KBM-7 (cell line): ENCODE results near the gene RHBDD2.
"Not testable (repeated sequence)": the region's sequence is repeated elsewhere in the genome, so short reads cannot be mapped to it uniquely, and the experiment has no call there.

Source experiments
- DNase-seq: peaks from one replicate; pipeline ENCODE4 v3.0.0-alpha.2; 2015
- in situ Hi-C: fragments of 300-500 bp; cut with MboI; formaldehyde crosslinking; loops from 2 replicates; pipeline ENCODE4 v1.14.3; 2020; ENCODE audit warnings: low sequenced_read_pairs, low pct_unique_long_range_greater_than_20kb, mixed read lengths

Gene RHBDD2

GRCh38 chr7:75884476-75884875 is 5.6 kb downstream of the RHBDD2 start:
- in situ Hi-C loops: no loop called here
- DNase-seq: no peak

DNA sequence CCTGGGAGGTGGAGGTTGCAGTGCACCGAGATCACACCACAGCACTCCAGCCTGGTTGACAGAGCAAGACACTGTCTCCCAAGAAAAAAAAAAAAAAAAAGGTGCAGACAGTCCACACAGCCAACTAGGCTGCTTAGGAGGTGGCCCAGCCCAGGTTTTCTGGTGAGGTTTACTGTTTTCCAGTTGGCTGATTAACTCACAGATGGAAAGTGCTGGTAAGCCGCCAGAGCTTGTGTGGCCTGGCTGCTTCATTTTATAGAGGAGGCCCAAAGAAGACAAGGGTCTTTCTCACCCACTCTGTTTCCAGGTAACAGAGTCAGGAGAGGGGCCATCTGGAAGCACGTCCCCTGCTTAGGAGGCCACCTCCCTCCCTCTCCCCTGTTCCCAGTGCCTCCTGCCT is 6.2 kb downstream of the RHBDD2 start:
- in situ Hi-C loops: no loop called here

GRCh38 chr7:75887669-75888369 is 9.0 kb downstream of the RHBDD2 start:
- DNase-seq: no peak
- in situ Hi-C loops: no loop called here

More for the DNA sequence above, 6.2 kb downstream of the RHBDD2 start:
- no peak for DNase-seq

DNA sequence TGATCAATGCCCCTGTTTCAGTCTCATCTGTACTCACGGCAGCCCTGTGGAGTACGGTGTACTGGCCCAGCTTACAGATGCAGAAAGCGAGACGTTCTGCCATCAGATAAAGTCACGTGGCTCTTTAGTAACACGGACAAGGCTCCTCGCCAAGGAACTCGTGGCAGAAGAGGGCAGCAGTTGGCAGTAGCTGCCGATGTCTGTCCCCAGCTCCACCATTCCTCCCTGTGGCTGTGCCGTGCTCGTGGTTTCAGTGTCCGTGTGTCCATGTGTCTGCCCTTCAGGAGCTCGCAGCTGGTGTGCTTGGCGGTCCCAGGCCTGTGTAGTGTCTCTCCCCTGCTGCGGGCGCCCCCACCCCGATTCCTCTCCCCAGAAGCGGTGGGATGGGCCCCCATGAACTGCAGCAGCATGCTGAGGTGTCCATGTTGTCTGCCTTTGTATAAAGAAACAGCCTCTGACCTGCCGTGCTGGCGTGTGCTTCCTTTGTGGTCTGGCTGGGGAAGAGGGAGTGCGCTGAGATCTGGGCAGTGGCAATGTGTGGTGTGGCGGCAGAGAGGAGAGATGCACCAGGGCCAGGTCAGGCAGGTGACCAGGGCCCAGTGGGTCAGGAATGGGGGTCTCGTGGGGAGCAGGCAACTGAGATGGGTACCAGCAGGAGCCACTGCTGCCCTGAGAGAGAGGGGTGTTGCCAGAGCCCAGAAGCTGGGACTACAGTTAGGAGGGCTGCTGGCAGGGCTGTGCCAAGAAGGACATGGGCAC is 9.8 kb downstream of the RHBDD2 start:
- in situ Hi-C loops: no loop called here
- no peak for DNase-seq

GRCh38 chr7:75889223-75889825 is 10.5 kb downstream of the RHBDD2 start:
- no peak for DNase-seq
- in situ Hi-C loops: no loop called here

- DNase-seq: no peak
- in situ Hi-C loops: no loop called here
Observed at GRCh38 chr7:75889826-75890225, 11.0 kb downstream of the RHBDD2 start.

GRCh38 chr7:75891237-75891636 is 12.4 kb downstream of the RHBDD2 start:
- DNase-seq: not testable (repeated sequence)

DNA sequence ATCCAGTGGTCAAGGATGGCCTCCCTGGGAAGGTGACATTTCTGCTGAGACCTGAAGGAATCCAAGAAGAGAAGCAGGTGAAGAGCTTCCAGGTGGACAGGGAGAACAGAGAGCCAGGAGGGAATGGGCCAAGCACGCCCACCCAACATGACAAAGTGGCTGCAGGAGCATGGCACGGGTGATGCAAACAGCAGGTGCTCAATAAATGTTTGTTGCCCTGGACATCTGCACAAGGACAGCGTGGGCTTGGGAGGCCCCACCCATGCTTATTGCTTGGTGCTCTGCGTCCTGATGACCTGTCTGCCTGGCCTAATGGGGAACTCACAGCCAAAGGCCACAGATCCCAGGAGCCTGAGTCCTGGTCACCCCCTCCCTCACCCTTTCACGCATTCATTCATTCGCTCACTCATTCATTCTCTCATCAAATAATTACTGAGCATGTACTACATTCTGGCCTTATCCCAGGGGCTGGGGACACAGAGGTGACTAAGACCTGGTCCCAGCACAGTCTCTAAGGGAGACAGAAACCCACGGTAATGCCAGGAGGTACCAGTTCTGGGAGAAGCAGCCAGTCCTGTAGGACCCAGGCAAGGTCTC is 13.1 kb downstream of the RHBDD2 start:
- in situ Hi-C loops: no loop called here
- no peak for DNase-seq

More at GRCh38 chr7:75891237-75891636, 12.4 kb downstream of the RHBDD2 start:
- in situ Hi-C loops: not testable (repeated sequence)

DNA sequence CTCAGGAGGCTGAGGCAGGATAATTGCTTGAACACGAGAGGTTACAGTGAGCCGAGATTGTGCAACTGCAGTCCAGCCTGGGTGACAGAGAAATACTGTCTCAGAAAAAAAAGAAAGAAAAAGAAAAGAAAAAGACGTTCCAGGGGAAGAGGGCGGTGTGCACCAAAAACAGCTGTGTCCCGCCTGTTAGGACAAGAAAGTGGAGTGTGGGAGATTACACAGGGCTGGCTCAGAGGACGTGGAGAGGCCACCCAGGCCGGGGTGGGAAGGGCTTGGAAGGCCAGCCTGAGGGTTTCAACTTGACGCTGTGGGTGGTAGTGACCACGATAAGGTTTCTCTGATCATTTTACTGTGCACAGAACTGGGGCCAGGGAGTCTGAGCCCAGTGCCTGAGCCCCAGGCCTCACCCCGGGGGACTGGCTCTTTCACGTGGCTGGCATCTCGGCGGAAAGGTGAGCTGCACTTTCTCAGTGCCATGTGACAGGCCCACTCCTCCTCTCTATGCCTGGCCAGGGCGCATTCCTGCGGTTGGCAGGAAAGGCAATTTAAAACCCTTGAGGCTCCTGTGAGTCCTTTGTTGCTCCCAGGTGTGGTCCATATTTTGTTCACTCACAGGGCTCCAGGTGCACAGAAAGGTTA is 13.9 kb downstream of the RHBDD2 start:
- in situ Hi-C loops: no loop called here

GRCh38 chr7:75896803-75897327 is 18.0 kb downstream of the RHBDD2 start:
- in situ Hi-C loops: no loop called here
- DNase-seq: no peak

More for the DNA sequence above, 13.9 kb downstream of the RHBDD2 start:
- DNase-seq: no peak

DNA sequence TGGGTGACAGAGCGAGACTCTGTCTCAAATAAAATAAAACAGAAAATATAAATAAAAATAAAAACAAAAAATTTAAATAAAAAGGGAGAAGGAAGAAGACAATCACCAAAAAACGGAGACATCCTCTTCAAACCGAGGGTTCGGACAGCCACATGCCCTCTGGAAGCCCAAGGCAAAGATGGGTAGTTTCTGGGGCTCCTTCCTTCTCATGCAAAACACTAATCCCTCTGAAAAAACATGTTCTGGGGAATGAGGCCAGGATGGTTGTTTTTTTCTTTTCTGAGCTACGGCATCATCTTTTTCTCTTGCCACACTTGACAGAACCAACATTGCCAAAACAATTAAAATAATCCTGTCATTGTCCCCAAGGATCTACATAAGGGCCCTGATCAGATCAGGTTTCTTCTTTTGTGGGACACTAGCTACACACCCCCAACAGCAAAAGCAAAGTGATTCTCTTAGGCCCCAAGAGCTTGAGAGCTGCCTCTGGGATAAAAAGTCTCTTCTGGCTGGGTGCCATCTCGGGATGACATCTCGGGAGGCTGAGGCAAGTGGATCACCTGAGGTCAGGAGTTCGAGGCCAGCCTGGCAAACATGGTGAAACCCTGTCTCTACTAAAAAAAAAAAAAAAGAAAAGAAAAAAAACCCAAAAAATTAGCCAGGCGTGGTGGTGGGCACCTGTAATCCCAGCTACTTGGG is 21.9 kb downstream of the RHBDD2 start:
- DNase-seq: no peak
- in situ Hi-C loops: no loop called here

DNA sequence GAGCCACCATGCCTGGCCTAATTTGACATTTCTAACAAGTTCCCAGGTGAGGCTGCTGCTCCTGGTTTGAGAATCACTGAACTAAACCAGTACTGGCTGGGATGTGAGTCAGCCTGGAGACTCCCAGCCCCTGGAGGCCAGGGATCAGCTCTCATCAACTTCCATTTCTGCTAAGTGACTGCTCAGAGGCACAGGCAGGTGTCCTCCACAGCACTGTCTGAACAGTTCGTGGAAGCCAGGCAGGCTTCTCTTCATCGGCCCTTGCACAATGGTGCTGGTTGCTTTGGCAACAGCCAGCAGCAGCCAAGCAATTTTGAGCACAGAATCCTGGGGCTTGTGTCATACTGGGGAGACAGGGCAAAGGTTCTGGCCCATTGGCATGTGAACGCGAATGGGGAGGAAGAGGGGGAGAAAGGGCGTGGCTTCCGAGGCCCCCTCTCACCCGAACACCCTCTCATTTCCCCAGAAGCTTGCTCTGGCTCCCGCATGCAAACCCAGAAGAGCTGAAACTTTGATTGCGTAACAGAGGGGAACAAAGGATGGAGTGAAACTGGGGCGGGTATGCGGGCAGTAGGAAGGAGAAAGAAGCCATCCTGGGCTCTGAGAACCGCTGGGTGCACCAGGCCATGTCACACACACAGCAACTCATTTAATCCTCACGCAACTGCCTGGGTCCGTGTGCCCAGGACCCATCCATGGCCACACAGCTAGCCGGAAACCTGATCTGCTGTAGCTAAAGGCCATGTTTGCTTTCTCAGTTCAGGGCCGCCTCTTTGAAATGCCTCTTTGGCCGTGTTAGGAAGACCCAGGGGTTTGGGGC is 27.2 kb downstream of the RHBDD2 start:
- peak; percentile 51 for DNase-seq
- in situ Hi-C loops: no loop called here

DNA sequence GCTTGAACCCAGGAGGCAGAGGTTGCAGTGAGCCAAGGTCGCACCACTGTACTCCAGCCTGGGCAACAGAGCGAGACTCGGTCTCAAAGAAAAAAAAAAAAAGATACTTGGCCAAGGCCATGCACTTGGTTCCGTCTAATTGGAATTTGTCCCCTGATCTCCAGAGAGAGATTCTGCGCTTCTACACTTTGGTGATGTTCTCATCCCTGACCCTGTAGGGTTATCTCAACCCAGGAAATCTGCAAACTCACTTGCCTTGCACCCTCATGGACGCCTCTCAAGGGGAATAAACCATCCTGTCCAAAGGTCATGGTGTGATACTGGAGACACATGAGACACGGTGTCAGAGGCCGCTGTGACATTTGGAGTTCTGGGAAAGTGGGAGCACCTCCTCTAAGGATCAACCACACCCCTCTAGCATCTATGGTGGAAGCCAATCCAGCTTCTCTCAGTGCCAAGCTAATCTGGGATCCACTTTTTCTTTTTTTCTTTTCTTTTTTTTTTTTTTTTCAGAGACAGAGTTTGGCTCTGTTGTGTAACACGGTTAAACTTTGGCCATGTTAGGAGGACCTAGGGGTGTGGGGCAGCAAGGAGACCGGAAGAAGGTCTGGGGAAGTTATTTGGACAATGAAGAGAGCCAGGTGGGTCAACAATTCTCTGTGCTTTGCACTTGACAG is 28.3 kb downstream of the RHBDD2 start:
- no peak for DNase-seq
- in situ Hi-C loops: no loop called here

GRCh38 chr7:75907668-75908039 is 28.8 kb downstream of the RHBDD2 start:
- DNase-seq, in situ Hi-C loops: not testable (repeated sequence)

DNA sequence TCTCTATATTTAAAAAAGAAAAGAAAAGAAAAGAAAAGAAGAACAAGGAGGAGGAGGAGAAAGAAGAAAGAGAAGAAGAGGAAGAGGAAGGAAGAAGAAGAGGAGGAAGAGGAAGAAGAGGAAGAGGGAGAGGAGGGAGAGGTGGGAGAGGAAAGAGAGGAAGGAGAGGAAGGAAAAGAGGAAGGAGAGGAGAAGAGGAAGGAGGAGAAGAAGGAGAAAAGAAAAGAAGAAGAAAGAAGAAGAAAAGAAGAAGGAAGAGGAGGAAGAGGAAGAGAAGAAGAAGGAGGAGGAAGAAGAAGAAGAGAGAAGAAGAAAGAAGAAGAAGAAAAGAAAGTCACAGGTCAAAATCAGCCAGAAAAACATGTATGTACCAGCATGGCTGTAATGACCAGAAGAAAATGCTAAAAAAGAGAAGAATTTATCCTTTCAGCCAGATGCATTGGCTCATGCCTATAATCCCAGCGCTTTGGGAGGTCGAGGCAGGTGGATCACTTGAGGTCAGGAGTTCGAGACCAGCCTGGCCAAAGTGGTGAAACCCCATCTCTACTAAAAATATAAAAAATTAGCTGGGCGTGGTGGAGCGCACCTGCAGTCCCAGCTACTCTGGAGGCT is 30.8 kb downstream of the RHBDD2 start:
- no peak for DNase-seq
- in situ Hi-C loops: no loop called here

- DNase-seq, in situ Hi-C loops: not testable (repeated sequence)
Observed at GRCh38 chr7:75911186-75911585, 32.4 kb downstream of the RHBDD2 start.

- no peak for DNase-seq
- in situ Hi-C loops: no loop called here
Observed at GRCh38 chr7:75913437-75913836, 34.6 kb downstream of the RHBDD2 start.
